ENCODE results near the gene FOXR1.
"Not testable (repeated sequence)": the region's sequence is repeated elsewhere in the genome, so short reads cannot be mapped to it uniquely, and the experiment has no call there.

Gene FOXR1

DNA sequence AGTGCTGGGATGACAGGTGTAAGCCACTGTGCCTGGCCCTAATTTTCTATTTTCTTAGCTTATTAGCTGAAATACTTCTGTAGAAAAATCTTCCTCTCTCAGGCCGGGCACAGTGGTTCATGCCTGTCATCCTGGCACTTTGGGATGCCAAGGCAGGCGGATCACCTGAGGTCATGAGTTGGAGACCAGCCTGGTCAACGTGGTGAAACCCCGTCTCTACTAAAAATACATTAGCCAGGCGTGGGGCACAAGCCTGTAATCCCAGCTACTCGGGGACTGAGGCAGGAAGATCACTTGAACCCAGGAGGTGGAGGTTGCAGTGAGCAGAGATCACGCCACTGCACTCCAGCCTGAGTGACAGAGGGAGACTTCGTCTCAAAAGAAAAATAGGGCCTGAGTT is 12.8 kb downstream of the FOXR1 start:
- DNase-seq (ENCODE audit: low read depth, low spot score); H3K4me3 ChIP-seq (ENCODE audit: low read length): not testable (repeated sequence)

DNA sequence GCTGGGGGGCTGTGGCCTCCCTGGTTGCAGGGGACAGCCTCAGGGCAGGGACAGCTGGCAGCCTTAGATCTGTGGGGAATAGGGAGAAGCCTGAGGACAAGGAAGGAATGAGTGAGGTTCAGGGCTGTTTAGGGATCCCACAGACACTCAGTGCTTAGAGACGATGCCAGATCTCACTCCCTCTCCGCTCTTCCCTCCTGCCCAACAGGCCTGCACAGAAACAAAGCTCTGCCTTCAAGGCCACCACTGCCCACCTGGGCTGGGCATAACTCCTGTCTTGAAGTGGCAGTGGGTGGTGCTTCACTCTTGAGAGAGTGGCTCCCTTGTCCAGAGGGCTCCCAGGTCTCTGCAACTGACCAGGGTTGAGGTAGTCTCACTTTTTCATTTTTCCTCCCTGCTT is 13.3 kb downstream of the FOXR1 start:
- H3K4me3 ChIP-seq (ENCODE audit: low read length), result no peak overlapping the region
- no peak for DNase-seq (ENCODE audit: low read depth, low spot score)

DNA sequence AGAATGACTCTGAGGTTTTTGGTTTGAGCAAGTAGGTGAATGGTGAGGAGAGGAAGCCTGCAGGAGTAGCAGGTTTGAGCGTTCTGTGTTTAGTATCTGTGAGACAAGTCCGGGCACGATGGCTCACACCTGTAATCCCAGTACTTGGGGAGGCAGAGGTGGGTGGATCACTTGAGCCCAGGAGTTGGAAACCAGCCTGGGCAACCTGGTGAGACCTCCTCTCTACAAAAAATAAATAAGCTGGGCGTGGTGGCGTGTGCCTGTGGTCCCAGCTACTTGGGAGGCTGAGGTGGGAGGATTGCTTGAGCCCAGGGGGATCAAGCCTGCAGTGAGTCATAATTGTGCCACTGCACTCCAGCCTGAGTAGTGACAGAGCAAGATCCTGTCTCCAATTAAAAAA is 16.7 kb downstream of the FOXR1 start:
- no peak overlapping the region for H3K4me3 ChIP-seq (ENCODE audit: low read length)
- DNase-seq (ENCODE audit: low read depth, low spot score), result no peak

DNA sequence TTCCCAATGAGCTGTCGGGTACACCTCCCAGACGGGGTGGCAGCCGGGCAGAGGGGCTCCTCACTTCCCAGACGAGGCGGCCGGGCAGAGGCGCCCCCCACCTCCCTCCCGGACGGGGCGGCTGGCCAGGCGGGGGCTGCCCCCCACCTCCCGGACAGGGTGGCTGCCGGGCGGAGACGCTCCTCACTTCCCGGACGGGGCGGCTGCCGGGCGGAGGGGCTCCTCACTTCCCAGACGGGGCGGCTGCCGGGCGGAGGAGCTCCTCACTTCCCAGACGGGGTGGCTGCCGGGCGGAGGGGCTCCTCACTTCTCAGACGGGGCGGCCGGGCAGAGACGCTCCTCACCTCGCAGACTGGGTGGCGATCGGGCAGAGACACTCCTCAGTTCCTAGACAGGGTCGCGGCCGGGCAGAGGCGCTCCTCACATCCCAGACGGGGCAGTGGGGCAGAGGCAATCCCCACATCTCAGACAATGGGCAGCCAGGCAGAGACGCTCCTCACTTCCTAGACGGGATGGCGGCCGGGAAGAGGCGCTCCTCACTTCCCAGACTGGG is 20.0 kb downstream of the FOXR1 start:
- DNase-seq (ENCODE audit: low read depth, low spot score); H3K4me3 ChIP-seq (ENCODE audit: low read length): not testable (repeated sequence)

GRCh38 chr11:118996926-118997626 is 25.5 kb downstream of the FOXR1 start:
- DNase-seq (ENCODE audit: low read depth, low spot score), result peak; percentile 67
- H3K4me3 ChIP-seq (ENCODE audit: low read length), result peak overlapping the region; percentile 100

DNA sequence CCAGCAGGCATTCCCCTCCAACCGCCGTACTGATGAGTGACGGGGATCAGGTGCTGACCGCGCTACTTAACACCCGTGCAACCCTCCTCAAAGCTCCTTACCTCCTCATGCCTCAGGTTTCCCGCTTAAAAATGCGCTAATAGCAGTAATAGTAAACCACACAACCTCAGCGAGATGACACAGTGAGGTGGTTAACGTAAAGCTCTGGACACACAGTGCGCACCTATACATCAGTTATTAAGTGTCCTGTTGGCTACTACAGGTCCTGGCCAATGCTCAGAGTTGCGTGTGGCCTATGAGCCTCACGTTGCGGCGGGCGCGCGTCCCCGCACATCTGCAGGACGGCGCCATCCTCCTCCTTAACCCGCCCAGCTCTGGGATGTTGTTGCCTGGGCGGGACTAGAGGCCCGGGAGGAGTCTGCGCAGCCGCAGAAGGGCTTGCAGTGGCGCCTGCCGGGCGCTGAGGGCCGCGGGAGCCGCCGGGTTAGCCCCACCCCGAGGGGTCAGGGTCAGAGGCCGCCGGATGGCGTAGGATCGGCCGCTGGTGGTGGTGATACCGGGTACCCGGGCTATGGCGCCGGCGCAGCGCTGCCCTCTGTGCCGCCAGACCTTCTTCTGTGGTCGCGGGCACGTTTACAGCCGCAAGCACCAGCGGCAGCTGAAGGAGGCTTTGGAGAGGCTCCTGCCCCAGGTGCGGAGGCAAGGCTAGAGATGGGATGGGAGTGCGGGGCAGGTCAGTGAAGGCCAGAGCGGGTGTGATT is 26.2 kb downstream of the FOXR1 start, which contains the start of gene CENATAC:
Gene CENATAC, plus strand, starts transcription at position 512 of the 761 bp plus-strand sequence. Its CDS starts 60 bp downstream, at position 572.
- peak within 1 kb of the TSS; percentile 100 for H3K4me3 ChIP-seq (ENCODE audit: low read length)
- DNase-seq (ENCODE audit: low read depth, low spot score), result peak; percentile 89

GRCh38 chr11:118998388-118998717 is 26.8 kb downstream of the FOXR1 start:
- DNase-seq (ENCODE audit: low read depth, low spot score), result no peak
- H3K4me3 ChIP-seq (ENCODE audit: low read length), result peak overlapping the region; percentile 100

DNA sequence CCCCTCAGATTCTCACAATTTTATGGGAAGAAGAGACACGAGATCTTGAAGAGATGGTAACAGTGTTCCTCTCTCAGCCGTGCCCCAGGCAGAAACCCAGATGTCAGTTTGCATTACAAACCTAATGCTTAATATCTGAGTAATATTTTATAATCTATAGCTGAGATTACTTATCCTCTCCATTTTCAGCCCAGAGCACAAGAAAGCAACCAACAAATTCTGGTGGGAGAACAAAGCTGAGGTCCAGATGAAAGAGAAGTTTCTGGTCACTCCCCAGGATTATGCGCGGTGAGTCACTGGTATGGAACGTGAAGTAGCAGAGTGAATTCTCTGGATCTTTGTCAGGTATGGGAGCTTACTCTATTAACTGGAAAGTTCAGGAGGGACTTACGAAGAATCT is 27.3 kb downstream of the FOXR1 start:
- no peak for DNase-seq (ENCODE audit: low read depth, low spot score)
- peak overlapping the region; percentile 100 for H3K4me3 ChIP-seq (ENCODE audit: low read length)

DNA sequence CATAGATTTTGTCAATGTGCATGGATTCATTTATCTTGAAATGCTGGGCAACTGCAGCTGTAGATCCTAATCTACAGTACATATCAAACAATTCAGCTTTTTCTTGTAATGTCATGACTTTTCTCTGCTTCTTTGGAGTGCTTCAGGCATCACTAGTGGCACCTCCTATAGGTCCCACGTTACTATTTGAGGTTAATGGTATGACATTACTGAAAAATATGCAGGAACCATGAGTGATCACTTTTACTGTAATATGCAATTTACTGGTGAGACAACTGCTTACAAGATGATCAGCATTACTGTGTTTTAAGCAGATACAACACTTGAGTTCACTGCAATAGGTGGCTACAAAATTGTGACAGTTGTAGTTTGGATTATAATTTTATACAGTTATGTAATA is 29.3 kb downstream of the FOXR1 start:
- no peak for DNase-seq (ENCODE audit: low read depth, low spot score)
- no peak overlapping the region for H3K4me3 ChIP-seq (ENCODE audit: low read length)

GRCh38 chr11:119006656-119007055 is 35.1 kb downstream of the FOXR1 start:
- no peak overlapping the region for H3K4me3 ChIP-seq (ENCODE audit: low read length)
- no peak for DNase-seq (ENCODE audit: low read depth, low spot score)

DNA sequence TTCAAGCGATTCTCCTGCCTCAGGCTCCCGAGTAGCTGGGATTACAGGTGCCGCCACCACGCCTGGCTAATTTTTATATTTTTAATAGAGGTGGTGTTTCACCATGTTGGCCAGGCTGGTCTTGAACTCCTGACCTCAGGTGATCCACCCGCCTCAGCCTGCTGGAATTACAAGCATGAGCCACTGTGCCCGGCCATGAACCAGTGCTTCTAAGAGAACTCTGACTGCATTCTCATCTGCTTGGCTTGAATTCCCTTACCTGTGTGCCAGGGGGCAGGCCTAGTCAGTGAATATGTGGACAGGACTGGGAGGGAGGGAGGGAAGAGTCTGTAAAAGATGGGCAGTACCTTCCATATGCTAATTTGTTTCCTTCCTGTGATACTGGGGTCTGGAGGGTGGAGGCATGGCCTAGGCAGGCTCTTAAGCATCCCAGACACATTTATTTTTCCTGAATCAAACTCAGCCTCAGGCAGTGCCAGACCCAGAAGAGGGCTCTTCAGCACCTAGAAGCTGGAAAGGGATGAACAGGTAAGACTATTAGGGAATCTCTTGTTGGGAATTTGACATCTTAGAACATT is 40.0 kb downstream of the FOXR1 start:
- no peak for DNase-seq (ENCODE audit: low read depth, low spot score)
- no peak overlapping the region for H3K4me3 ChIP-seq (ENCODE audit: low read length)

DNA sequence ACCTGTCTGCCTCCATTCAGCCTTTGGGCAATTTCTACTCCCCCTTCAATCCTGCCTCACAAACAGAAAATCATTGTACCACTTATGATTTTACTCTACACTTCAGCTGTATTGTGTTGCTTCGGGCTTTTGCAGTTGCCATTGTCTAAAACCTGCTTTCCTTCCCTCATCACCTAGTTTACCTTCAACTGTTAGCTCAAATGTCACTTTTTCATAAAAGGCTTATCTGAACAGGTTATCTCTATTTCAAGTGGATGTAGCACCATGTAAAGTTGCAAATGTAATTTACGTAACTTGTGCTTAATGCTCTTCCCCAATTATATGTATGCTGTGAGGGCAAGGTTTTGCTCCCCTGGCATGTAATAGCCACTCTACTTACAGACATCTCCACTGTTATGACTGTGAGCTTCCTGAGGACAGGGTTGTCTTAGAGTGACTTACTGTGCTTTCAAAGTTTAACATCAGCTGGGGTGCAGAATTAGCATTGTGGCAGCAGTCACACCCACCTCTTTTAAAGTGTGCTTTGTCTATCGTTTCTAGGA is 41.1 kb downstream of the FOXR1 start:
- no peak overlapping the region for H3K4me3 ChIP-seq (ENCODE audit: low read length)
- DNase-seq (ENCODE audit: low read depth, low spot score), result no peak

- H3K4me3 ChIP-seq (ENCODE audit: low read length), result no peak overlapping the region
- DNase-seq (ENCODE audit: low read depth, low spot score), result no peak
Measured at GRCh38 chr11:119014209-119014924, 42.8 kb downstream of the FOXR1 start.

DNA sequence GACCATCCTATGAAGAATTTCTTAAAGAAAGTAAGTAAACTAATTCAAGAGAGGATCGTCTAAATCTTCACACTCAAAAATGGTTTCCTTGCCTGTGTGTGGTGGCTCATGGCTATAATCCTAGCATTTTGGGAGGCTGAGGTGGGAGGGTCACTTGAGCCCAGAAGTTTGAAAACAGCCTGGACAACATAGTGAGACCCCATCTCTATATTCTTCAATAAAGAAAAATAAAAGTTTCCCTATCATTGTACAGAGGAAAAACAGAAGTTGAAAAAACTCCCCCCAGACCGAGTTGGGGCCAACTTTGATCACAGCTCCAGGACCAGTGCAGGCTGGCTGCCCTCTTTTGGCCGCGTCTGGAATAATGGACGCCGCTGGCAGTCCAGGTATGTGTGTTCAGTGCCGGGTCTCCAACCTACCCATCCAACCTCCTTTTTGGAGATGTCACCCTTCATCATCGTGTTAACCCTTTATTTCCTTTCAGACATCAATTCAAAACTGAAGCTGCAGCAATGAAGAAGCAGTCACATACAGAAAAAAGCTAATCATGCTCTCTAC is 43.6 kb downstream of the FOXR1 start:
- no peak overlapping the region for H3K4me3 ChIP-seq (ENCODE audit: low read length)
- no peak for DNase-seq (ENCODE audit: low read depth, low spot score)

- peak overlapping the region; percentile 79 for H3K4me3 ChIP-seq (ENCODE audit: low read length)
- DNase-seq (ENCODE audit: low read depth, low spot score), result no peak
Measured at GRCh38 chr11:119016216-119017009, 44.9 kb downstream of the FOXR1 start.

DNA sequence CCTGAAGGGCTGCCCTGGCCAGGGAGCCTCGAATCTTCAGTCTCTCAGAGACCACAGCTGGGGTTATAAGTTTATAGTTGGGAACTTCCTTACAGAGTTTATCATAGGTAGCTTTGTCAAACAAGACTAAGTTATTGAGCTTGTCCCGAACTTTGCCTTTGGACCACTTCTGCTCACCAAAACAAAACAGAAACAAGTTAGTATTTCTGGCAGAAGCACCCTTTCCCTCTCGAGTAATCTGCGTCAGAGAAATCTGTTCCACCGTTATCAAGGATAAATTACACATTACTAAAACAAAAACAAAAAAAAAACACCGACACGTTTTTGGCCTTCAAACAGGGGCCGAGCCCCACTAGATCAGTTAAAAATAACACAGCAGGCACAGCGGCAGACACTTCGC is 45.8 kb downstream of the FOXR1 start:
- peak overlapping the region; percentile 79 for H3K4me3 ChIP-seq (ENCODE audit: low read length)
- DNase-seq (ENCODE audit: low read depth, low spot score), result not testable (repeated sequence)

DNA sequence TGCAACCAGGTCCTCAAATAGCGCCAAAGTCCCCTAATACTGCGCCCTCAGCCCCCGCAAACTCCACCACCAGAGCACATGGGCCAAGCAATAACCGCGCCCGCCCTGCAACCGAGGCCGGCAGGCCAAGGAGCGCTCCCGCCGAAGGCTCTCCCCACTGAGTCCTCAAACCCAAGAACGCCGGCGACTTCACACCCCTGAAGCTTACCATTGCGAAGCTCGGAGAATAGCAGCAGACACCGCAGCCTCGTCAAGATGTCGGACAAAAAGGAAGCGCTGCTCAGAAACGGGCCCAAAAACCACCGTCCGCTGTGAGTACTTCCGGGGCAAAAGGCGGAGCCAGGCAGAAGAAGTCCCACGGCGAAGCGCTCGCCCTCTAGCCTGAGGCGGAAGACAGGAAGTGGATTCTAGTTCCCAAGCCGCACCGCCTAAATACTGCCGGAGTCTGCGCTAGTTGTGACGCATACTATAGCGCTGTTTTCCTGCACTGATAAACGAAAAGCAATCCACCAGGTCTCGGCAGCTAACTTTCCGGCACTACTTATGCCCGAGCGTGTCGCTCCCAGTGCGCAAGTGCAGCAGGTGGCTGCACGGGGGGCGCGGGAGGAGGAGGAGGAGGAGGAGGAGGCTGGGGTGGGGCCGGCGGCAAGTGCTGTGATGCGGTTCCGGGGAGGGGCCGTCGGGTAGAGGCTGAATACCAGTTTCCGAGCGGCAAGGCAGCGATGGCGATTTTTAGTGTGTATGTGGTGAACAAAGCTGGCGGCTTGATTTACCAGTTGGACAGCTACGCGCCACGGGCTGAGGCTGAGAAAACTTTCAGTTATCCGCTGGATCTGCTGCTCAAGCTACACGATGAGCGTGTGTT is 46.7 kb downstream of the FOXR1 start, which contains the start of the genes RPS25 and TRAPPC4:
Gene RPS25, minus strand, starts transcription at position 270 of the 865 bp plus-strand sequence. Its CDS starts 59 bp downstream, at position 211.
Gene TRAPPC4, plus strand, starts transcription at position 693 of the 865 bp plus-strand sequence. Its CDS starts 30 bp downstream, at position 723.
- peak; percentile 97 for DNase-seq (ENCODE audit: low read depth, low spot score)
- H3K4me3 ChIP-seq (ENCODE audit: low read length), result peak within 1 kb of the TSS; percentile 79
